Measurements from ENCODE around the gene ZBTB5. TPM values are rescaled to one million over a fixed set of nuclear protein-coding genes. Genes with fewer than 3 reads are reported as not detected.

ZBTB5 gene
- total and polyA plus RNA-seq, 2 donors from 2014 or later, result 6.1 to 14.1 TPM

DNA sequence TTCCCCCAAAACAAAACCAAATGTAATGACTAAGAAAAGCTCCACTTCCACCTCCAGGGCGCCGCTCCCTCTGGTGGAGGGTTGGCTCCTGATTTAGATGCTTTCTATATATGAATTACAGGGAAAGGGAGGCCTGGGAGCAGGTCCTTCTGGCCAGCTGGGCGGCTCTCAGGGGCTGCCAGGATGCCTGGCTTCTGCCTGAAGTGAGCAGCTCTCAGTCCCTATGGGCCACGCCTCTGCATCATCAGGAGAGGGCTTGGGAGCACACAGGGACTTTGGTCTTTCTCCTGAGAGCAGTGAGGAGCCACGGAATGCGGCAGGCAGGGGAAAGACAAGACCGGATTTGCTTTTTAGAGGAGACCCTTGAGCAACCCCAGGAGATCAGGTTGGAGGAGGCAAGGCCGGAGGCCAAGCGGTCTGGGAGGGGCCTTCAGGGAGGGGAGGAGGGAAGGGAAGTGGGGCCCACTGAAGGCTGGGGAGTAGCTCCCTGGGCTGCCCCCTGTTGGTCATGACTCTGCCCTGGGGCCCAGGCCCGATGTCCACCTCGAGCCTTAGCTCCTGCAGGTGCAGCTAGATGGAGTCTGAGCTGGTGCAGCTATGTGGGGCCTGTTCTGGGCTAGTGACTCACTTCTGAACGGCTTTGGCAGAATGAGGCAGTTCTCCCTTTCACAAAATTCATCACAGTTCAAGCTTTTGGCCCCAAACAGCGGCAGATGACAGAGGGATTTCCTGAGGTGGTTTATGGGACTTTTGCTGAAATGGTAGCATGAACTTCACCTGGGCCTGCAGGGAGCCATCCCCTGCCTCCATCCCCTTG, 54.1 kb downstream of the ZBTB5 start:
- no peak overlapping the region for H3K9ac ChIP-seq (ENCODE audit: low read length in 3 of 3)
- H3K9me3 ChIP-seq (ENCODE audit: control insufficient read depth in 2 of 3, insufficient read depth in 1 of 3, low read length in 3 of 3), result no peaks in the 10 kb centered on the region
- no peak overlapping the region for H3K27ac ChIP-seq (ENCODE audit: low read depth in 2 of 2, low read length in 2 of 2)
- H3K27me3 ChIP-seq (ENCODE audit: control insufficient read depth, insufficient read depth, low read length), result no peaks in the 10 kb centered on the region
- no peak overlapping the region for H3K4me3 ChIP-seq (ENCODE audit: low read length in 3 of 3)
- intact Hi-C loops (cut with DNase I), result no loop called here
- FAIRE-seq, result no peak
- TF ChIP-seq, protein P1, sequence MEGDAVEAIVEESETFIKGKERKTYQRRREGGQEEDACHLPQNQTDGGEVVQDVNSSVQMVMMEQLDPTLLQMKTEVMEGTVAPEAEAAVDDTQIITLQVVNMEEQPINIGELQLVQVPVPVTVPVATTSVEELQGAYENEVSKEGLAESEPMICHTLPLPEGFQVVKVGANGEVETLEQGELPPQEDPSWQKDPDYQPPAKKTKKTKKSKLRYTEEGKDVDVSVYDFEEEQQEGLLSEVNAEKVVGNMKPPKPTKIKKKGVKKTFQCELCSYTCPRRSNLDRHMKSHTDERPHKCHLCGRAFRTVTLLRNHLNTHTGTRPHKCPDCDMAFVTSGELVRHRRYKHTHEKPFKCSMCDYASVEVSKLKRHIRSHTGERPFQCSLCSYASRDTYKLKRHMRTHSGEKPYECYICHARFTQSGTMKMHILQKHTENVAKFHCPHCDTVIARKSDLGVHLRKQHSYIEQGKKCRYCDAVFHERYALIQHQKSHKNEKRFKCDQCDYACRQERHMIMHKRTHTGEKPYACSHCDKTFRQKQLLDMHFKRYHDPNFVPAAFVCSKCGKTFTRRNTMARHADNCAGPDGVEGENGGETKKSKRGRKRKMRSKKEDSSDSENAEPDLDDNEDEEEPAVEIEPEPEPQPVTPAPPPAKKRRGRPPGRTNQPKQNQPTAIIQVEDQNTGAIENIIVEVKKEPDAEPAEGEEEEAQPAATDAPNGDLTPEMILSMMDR (IDR thresholded peaks at IDR 0.05; ENCODE audit: borderline replicate concordance, extremely low read depth, insufficient read depth), result no peak
- no peak for DNase-seq
- H3K36me3 ChIP-seq (ENCODE audit: control insufficient read depth in 2 of 3, insufficient read depth in 3 of 3, low read length in 3 of 3), result no peaks in the 10 kb centered on the region
- H3K4me1 ChIP-seq (ENCODE audit: control insufficient read depth in 2 of 3, insufficient read depth in 2 of 3, low read depth in 1 of 3, low read length in 3 of 3), result peaks cover 0 to 18% (median 5%) of the 10 kb centered on the region in 3 donors

DNA sequence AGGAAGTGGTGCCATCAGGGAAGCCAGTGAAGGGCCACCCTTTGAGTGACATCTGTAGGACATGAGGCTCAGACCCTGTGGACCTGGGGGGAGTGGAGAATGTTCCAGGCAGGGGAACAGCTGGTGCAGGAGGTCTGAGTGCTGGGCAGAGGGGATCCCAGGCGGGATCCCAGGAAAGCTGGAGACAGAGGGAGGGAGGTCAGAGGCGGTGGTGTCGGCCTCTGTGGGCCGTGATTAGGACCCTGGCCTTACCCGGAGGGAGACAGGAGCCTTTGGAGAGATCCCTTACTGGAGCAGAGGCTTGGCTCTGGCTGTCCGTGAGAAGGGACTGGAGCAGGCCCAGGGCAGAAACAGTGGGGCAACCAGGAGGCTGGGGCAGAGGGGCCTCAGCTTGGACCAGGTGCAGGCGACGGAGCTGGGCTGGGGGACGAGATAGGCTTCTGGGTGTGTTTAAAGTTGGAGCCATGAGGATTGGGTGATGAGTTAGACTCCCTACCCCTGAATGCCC, 54.8 kb downstream of the ZBTB5 start:
- Histone ChIP-seq H3K27ac (ENCODE audit: low read depth in 2 of 2, low read length in 2 of 2) (no peak overlapping the region), H3K4me3 (ENCODE audit: low read length in 3 of 3) (no peak overlapping the region), H3K4me1 (ENCODE audit: control insufficient read depth in 2 of 3, insufficient read depth in 2 of 3, low read depth in 1 of 3, low read length in 3 of 3) (peaks cover 0 to 18% (median 5%) of the 10 kb centered on the region in 3 donors), H3K36me3 (ENCODE audit: control insufficient read depth in 2 of 3, insufficient read depth in 3 of 3, low read length in 3 of 3) (no peaks in the 10 kb centered on the region), H3K9ac (ENCODE audit: low read length in 3 of 3) (no peak overlapping the region), H3K27me3 (ENCODE audit: control insufficient read depth, insufficient read depth, low read length) (no peaks in the 10 kb centered on the region), H3K9me3 (ENCODE audit: control insufficient read depth in 2 of 3, insufficient read depth in 1 of 3, low read length in 3 of 3) (no peaks in the 10 kb centered on the region)
- intact Hi-C loops (cut with DNase I), result no loop called here
- no peak for FAIRE-seq
- DNase-seq, result no peak
- TF ChIP-seq, protein P1 (IDR thresholded peaks at IDR 0.05; ENCODE audit: borderline replicate concordance, extremely low read depth, insufficient read depth), result no peak

DNA sequence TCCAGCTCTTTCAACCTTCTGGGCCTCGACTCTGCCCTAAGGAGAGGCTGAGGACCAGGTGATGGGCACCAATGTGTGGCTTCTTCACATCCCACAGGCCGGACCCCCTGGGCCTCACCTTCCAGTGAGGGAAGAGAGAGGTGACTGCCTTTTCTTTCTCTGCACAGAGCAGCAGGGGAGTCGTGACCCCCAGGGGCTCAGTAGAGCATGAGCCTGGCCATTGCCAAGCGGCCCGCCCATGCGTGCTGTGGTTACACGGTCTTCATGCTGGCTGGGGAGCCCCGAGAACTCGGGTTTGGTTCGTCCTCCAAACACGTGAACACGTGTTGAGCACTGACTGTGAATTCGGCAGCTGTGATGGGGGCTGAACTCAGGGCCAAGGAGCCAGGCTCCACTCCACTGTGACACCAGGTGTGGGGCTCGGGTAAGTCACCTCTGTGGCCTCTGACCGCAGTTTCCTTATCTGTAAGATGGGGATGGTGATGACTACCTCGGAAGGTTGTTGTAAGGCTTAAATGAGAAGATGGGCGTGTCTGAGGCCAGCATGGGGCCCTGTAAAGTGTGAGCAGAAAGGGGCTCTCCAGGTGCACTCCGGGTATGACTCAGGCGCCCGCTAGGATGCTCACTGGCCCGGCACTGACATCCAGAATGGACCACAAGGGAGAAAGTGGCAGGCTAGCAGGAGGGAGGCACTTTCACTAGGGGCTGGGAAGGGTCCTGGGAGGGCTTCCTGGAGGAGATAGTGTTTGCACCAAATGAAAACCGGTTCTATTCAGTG, 56.1 kb downstream of the ZBTB5 start:
- no peaks in the 10 kb centered on the region for H3K36me3 ChIP-seq (ENCODE audit: control insufficient read depth in 2 of 3, insufficient read depth in 3 of 3, low read length in 3 of 3)
- H3K27ac ChIP-seq (ENCODE audit: low read depth in 2 of 2, low read length in 2 of 2), result no peak overlapping the region
- H3K9me3 ChIP-seq (ENCODE audit: control insufficient read depth in 2 of 3, insufficient read depth in 1 of 3, low read length in 3 of 3), result no peaks in the 10 kb centered on the region
- intact Hi-C loops (cut with DNase I), result no loop called here
- H3K4me1 ChIP-seq (ENCODE audit: control insufficient read depth in 2 of 3, insufficient read depth in 2 of 3, low read depth in 1 of 3, low read length in 3 of 3), result peaks cover 0 to 11% (median 0%) of the 10 kb centered on the region in 3 donors
- FAIRE-seq (no peak), DNase-seq (peak in 1 of 5 donors; percentile 68)
- H3K27me3 ChIP-seq (ENCODE audit: control insufficient read depth, insufficient read depth, low read length), result no peaks in the 10 kb centered on the region
- no peak overlapping the region for H3K4me3 ChIP-seq (ENCODE audit: low read length in 3 of 3)
- no peak overlapping the region for H3K9ac ChIP-seq (ENCODE audit: low read length in 3 of 3)
- TF ChIP-seq, protein P1 (IDR thresholded peaks at IDR 0.05; ENCODE audit: borderline replicate concordance, extremely low read depth, insufficient read depth), result no peak

All from kidney (tissue), 14 donors.